Activated CD4-positive, alpha-beta T cell treated with anti-CD3 and anti-CD28 coated beads, Interleukin-2, amount 10 ng/mL, durations not matched to agents 24 days and 14 days (primary cell): ENCODE data around the gene DSCAM. TPM values are rescaled to one million over a fixed set of nuclear protein-coding genes. Genes with fewer than 3 reads are reported as not detected.
A peak's percentile ranks its signal among the peaks of the same experiment; 100 is the strongest.

ENCODE experiments used
- DNase-seq: peaks from one replicate; pipeline ENCODE4 v3.0.0; 2022
- H3K27ac Mint-ChIP-seq: one replicate; pipeline ENCODE4 v1.8.0; 2022; ENCODE audit warnings: mild to moderate bottlenecking, mixed read lengths
- H3K27me3 Mint-ChIP-seq: one replicate; pipeline ENCODE4 v1.8.0; 2022; ENCODE audit warnings: mixed read lengths
- H3K36me3 Mint-ChIP-seq: one replicate; pipeline ENCODE4 v1.8.0; 2022; ENCODE audit warnings: low read depth, mild to moderate bottlenecking, mixed read lengths
- H3K4me1 Mint-ChIP-seq: one replicate; pipeline ENCODE4 v1.8.0; 2021; ENCODE audit warnings: mixed read lengths
- H3K4me3 Mint-ChIP-seq: one replicate; pipeline ENCODE4 v1.8.0; 2022; ENCODE audit warnings: mild to moderate bottlenecking, moderate library complexity, mixed read lengths
- H3K9me3 Mint-ChIP-seq: one replicate; pipeline ENCODE4 v1.8.0; 2021; ENCODE audit warnings: mixed read lengths
- intact Hi-C: fragments of 100-400 bp; cut with micrococcal nuclease; formaldehyde crosslinking; loops from one replicate; pipeline ENCODE4 v1.15.1; 2023
- total RNA-seq: library from RNA; stranded (reverse); gene quantifications from 2 replicates; pipeline ENCODE4 v1.2.3, GENCODE V29; 2022

Gene DSCAM
- total RNA-seq, 1 donor from 2014 or later = not detected

- intact Hi-C loops = no loop called here
- Mint-ChIP-seq H3K27ac (no peak overlapping the region), H3K27me3 (no peaks in the 10 kb centered on the region), H3K4me1 (no peaks in the 10 kb centered on the region), H3K9me3 (no peaks in the 10 kb centered on the region), H3K36me3 (no peaks in the 10 kb centered on the region), H3K4me3 (no peak overlapping the region)
- DNase-seq = no peak
Measured at GRCh38 chr21:40402884-40403582, 443.9 kb downstream of the DSCAM start.

- no peaks in the 10 kb centered on the region for H3K27me3 Mint-ChIP-seq
- DNase-seq = no peak
- H3K4me1 Mint-ChIP-seq = no peaks in the 10 kb centered on the region
- no peaks in the 10 kb centered on the region for H3K36me3 Mint-ChIP-seq
- no peaks in the 10 kb centered on the region for H3K9me3 Mint-ChIP-seq
- intact Hi-C loops = no loop called here
- no peak overlapping the region for H3K4me3 Mint-ChIP-seq
- no peak overlapping the region for H3K27ac Mint-ChIP-seq
Measured at GRCh38 chr21:40395732-40396131, 451.2 kb downstream of the DSCAM start.

GRCh38 chr21:40393066-40393465 lies 453.9 kb downstream of the DSCAM start:
- Mint-ChIP-seq H3K27ac (no peak overlapping the region), H3K27me3 (no peaks in the 10 kb centered on the region), H3K4me3 (no peak overlapping the region), H3K9me3 (no peaks in the 10 kb centered on the region), H3K4me1 (no peaks in the 10 kb centered on the region), H3K36me3 (no peaks in the 10 kb centered on the region)
- intact Hi-C loops = no loop called here
- no peak for DNase-seq

GRCh38 chr21:40388046-40388445 lies 458.9 kb downstream of the DSCAM start:
- no peak overlapping the region for H3K27ac Mint-ChIP-seq
- H3K27me3 Mint-ChIP-seq = no peaks in the 10 kb centered on the region
- H3K4me3 Mint-ChIP-seq = no peak overlapping the region
- no peaks in the 10 kb centered on the region for H3K4me1 Mint-ChIP-seq
- intact Hi-C loops = no loop called here
- peak; percentile 19 for DNase-seq
- no peaks in the 10 kb centered on the region for H3K9me3 Mint-ChIP-seq
- no peaks in the 10 kb centered on the region for H3K36me3 Mint-ChIP-seq

GRCh38 chr21:40386981-40387747 lies 459.8 kb downstream of the DSCAM start:
- H3K4me3 Mint-ChIP-seq = no peak overlapping the region
- H3K27ac Mint-ChIP-seq = no peak overlapping the region
- H3K36me3 Mint-ChIP-seq = no peaks in the 10 kb centered on the region
- intact Hi-C loops = loop anchor here (2.0 kb wide), 1 partner anchor 244 kb away; no protein-coding TSS in a partner anchor
- no peaks in the 10 kb centered on the region for H3K4me1 Mint-ChIP-seq
- no peaks in the 10 kb centered on the region for H3K9me3 Mint-ChIP-seq
- DNase-seq = peak; percentile 14
- H3K27me3 Mint-ChIP-seq = no peaks in the 10 kb centered on the region

- H3K27ac Mint-ChIP-seq = no peak overlapping the region
- no peaks in the 10 kb centered on the region for H3K4me1 Mint-ChIP-seq
- H3K27me3 Mint-ChIP-seq = no peaks in the 10 kb centered on the region
- intact Hi-C loops = loop anchor here (2.0 kb wide), 1 partner anchor 244 kb away; no protein-coding TSS in a partner anchor
- no peaks in the 10 kb centered on the region for H3K9me3 Mint-ChIP-seq
- no peaks in the 10 kb centered on the region for H3K36me3 Mint-ChIP-seq
- DNase-seq = peak; percentile 77
- no peak overlapping the region for H3K4me3 Mint-ChIP-seq
Measured at GRCh38 chr21:40386294-40386911, 460.6 kb downstream of the DSCAM start.

- H3K27ac Mint-ChIP-seq = no peak overlapping the region
- H3K4me1 Mint-ChIP-seq = no peaks in the 10 kb centered on the region
- no peak overlapping the region for H3K4me3 Mint-ChIP-seq
- no peaks in the 10 kb centered on the region for H3K27me3 Mint-ChIP-seq
- no peaks in the 10 kb centered on the region for H3K9me3 Mint-ChIP-seq
- no peak for DNase-seq
- intact Hi-C loops = loop anchor here (2.0 kb wide), 1 partner anchor 243 kb away; no protein-coding TSS in a partner anchor
- no peaks in the 10 kb centered on the region for H3K36me3 Mint-ChIP-seq
Measured at GRCh38 chr21:40385883-40386282, 461.1 kb downstream of the DSCAM start.

GRCh38 chr21:40383951-40384350 lies 463.0 kb downstream of the DSCAM start:
- H3K27ac Mint-ChIP-seq = no peak overlapping the region
- H3K4me3 Mint-ChIP-seq = no peak overlapping the region
- H3K4me1 Mint-ChIP-seq = no peaks in the 10 kb centered on the region
- peak; percentile 35 for DNase-seq
- H3K36me3 Mint-ChIP-seq = no peaks in the 10 kb centered on the region
- intact Hi-C loops = no loop called here
- H3K9me3 Mint-ChIP-seq = peaks cover 4% of the 10 kb centered on the region
- no peaks in the 10 kb centered on the region for H3K27me3 Mint-ChIP-seq

- no peaks in the 10 kb centered on the region for H3K4me1 Mint-ChIP-seq
- no peaks in the 10 kb centered on the region for H3K36me3 Mint-ChIP-seq
- peaks cover 4% of the 10 kb centered on the region for H3K9me3 Mint-ChIP-seq
- peak; percentile 18 for DNase-seq
- H3K27ac Mint-ChIP-seq = no peak overlapping the region
- H3K4me3 Mint-ChIP-seq = no peak overlapping the region
- intact Hi-C loops = no loop called here
- no peaks in the 10 kb centered on the region for H3K27me3 Mint-ChIP-seq
Measured at GRCh38 chr21:40381111-40381510, 465.8 kb downstream of the DSCAM start.

- no peaks in the 10 kb centered on the region for H3K36me3 Mint-ChIP-seq
- H3K27ac Mint-ChIP-seq = no peak overlapping the region
- no peaks in the 10 kb centered on the region for H3K27me3 Mint-ChIP-seq
- no peak overlapping the region for H3K4me3 Mint-ChIP-seq
- DNase-seq = no peak
- H3K9me3 Mint-ChIP-seq = peaks cover 4% of the 10 kb centered on the region
- H3K4me1 Mint-ChIP-seq = no peaks in the 10 kb centered on the region
- intact Hi-C loops = no loop called here
Measured at GRCh38 chr21:40379881-40380810, 466.8 kb downstream of the DSCAM start.

- H3K9me3 Mint-ChIP-seq = peaks cover 4% of the 10 kb centered on the region
- H3K36me3 Mint-ChIP-seq = no peaks in the 10 kb centered on the region
- DNase-seq = no peak
- intact Hi-C loops = no loop called here
- no peak overlapping the region for H3K4me3 Mint-ChIP-seq
- no peaks in the 10 kb centered on the region for H3K4me1 Mint-ChIP-seq
- no peak overlapping the region for H3K27ac Mint-ChIP-seq
- H3K27me3 Mint-ChIP-seq = no peaks in the 10 kb centered on the region
Measured at GRCh38 chr21:40377135-40377534, 469.8 kb downstream of the DSCAM start.

GRCh38 chr21:40373761-40374160 lies 473.2 kb downstream of the DSCAM start:
- no peak overlapping the region for H3K4me3 Mint-ChIP-seq
- H3K36me3 Mint-ChIP-seq = no peaks in the 10 kb centered on the region
- H3K4me1 Mint-ChIP-seq = no peaks in the 10 kb centered on the region
- intact Hi-C loops = no loop called here
- no peak for DNase-seq
- H3K27me3 Mint-ChIP-seq = no peaks in the 10 kb centered on the region
- H3K9me3 Mint-ChIP-seq = no peaks in the 10 kb centered on the region
- no peak overlapping the region for H3K27ac Mint-ChIP-seq

- intact Hi-C loops = no loop called here
- DNase-seq = no peak
- Mint-ChIP-seq H3K27me3 (no peaks in the 10 kb centered on the region), H3K4me3 (no peak overlapping the region), H3K4me1 (no peaks in the 10 kb centered on the region), H3K9me3 (no peaks in the 10 kb centered on the region), H3K36me3 (no peaks in the 10 kb centered on the region), H3K27ac (no peak overlapping the region)
Measured at GRCh38 chr21:40372506-40372905, 474.5 kb downstream of the DSCAM start.
